Mononuclear cell (primary cell): ENCODE data around the gene CDH13. TPM values are rescaled to one million over a fixed set of nuclear protein-coding genes. Genes with fewer than 3 reads are reported as not detected.

ENCODE experiments used
- H3K27me3 ChIP-seq: 2 replicates; pipeline ENCODE4 v1.6.0; 2011; ENCODE audit warnings: low read length, control low read depth; ENCODE audit not compliant: insufficient read depth
- H3K4me1 ChIP-seq: 2 replicates; pipeline ENCODE4 v1.5.1; 2011; ENCODE audit warnings: mild to moderate bottlenecking, low read length, control low read depth; ENCODE audit not compliant: insufficient read depth
- H3K4me3 ChIP-seq: 2 replicates; pipeline ENCODE4 v1.5.1; 2011; ENCODE audit warnings: mild to moderate bottlenecking, low read length, moderate library complexity
- H3K9me3 ChIP-seq: 2 replicates; pipeline ENCODE4 v1.5.1; 2011; ENCODE audit warnings: low read depth, mild to moderate bottlenecking, control low read depth, low read length
- total RNA-seq: library from RNA; depleted of rRNA; stranded (reverse); fragments of >200 nt; gene quantifications from one replicate; pipeline ENCODE4 v1.2.3, GENCODE V29; 2012

The CDH13 gene
- total RNA-seq, 1 donor = 0.10 TPM

DNA sequence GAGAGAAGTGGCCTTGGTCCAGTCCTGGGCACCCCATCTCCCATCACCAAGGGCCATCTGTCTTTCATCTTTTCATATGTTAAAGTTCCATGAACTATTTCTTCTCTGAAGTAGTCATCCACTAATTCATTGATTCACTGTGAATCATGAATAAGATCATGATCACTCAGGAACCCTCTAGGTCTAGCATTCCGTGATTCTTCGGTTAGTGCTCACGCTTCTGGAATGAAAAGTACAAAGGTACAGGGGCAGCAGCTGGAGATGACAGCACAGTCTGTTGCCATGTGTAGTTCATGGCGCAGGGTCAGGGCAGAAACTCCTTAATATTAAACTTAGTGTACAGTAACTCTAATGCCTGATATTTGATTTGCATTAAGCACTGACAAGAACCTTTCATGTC, 127.1 kb downstream of the CDH13 start:
- Histone ChIP-seq H3K9me3 (no peaks in the 10 kb centered on the region), H3K27me3 (no peaks in the 10 kb centered on the region), H3K4me1 (no peaks in the 10 kb centered on the region), H3K4me3 (no peak overlapping the region)

DNA sequence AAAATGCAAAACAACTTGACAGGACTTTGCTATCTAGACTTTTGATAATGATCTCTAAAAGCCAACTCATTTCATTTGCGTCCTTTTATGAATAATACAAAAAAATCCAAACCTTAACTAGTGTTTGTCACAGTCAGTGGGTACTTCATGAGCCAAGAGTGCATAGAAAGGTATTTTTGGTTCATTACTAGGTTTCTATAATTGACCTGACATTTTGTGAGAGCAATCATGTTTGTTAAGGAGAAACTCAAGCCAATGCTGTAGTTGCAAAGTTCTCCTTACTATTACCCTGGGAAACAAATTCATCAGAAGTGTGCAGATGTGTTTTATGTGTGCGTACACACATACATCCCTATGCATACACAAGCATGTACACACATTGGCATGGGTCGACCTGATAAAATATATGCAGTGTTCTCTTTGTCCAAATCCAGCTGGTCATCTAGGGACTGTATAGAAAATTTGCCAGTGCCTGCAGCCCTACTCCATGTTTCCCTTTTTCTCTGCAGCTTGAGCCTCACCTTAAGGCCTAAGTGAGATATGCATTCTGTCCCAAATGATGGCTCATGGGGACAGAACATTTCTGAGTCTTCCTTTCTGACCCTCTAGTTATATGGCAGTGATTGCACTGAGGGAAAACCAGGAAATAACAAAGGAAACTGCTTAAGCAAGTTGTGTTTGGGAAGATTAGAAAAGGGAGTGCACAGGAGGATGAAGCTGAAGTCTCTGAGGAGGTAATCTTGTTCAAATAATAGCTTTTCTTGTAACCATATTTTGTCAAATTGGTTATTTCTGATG, 128.1 kb downstream of the CDH13 start:
- Histone ChIP-seq H3K9me3 (no peaks in the 10 kb centered on the region), H3K4me1 (no peaks in the 10 kb centered on the region), H3K4me3 (no peak overlapping the region), H3K27me3 (no peaks in the 10 kb centered on the region)

DNA sequence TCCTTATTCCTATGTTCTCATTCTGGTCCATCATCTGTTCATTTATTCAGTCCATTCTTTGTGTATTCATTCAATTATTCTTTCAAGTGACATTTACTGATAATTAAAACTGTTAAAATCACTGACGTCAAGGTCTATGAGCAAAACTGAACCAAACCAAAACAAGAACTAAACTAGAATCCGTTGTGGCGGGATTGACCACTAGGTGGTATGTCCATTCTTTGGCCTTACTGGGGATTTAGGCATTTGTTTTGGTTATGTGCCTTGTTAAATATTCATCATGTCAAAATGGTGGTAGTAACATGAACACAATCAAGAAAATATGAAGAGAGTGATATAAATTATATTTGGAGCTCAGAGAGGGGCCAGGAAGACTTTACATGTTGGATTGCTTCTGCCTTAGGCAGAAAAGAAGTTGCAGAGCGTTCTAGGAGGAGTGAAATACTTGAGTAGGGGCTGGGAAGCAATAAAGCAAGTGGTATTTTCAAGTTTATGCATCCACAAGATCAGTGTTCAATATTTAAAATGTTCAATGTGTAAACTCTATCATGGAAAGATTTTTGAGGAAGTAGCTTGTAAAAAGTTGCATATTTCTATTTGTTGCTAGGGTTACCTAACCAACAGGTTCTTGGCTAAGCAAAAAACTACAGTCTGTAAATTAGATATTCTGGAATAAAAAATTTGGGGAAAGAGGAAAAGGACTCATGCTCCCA, 129.0 kb downstream of the CDH13 start:
- Histone ChIP-seq H3K4me1 (no peaks in the 10 kb centered on the region), H3K9me3 (no peaks in the 10 kb centered on the region), H3K27me3 (no peaks in the 10 kb centered on the region), H3K4me3 (no peak overlapping the region)

DNA sequence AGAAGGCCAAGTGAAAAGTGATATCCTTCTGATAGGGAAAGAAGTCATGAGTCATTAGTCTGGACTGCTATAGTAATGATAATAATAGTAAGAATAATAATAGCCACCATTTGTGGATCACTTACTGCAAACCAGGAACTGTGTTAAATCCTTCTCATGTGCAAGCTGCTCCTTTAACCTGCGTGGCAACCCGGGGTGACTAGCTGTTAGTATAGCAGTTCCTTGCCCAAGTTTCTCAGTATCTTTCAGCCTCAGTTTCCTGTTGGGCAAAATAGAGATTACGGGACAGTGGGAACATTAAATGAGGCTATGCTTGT, 129.5 kb downstream of the CDH13 start:
- no peaks in the 10 kb centered on the region for H3K9me3 ChIP-seq
- no peaks in the 10 kb centered on the region for H3K27me3 ChIP-seq
- H3K4me1 ChIP-seq = no peaks in the 10 kb centered on the region
- H3K4me3 ChIP-seq = no peak overlapping the region

DNA sequence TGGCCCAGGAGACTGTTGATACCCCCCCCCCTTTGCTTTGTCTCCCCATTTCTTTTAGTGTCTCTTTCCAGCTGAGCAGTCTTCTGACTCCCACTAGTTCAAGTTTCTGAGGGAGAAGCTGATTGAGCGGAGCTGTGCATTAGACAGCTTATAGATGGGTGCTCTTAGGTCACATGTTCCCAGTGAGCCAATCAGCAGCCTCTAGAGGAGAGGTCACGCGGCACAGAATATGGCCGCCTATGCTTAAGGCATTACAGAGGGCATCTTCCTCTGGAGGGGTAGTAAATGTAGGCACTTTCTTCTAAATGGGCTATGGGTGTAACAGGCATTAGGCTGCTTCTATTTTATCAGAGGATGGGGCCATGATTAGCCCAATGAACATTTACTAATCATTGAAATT, 131.6 kb downstream of the CDH13 start:
- H3K4me3 ChIP-seq = no peak overlapping the region
- no peaks in the 10 kb centered on the region for H3K4me1 ChIP-seq

DNA sequence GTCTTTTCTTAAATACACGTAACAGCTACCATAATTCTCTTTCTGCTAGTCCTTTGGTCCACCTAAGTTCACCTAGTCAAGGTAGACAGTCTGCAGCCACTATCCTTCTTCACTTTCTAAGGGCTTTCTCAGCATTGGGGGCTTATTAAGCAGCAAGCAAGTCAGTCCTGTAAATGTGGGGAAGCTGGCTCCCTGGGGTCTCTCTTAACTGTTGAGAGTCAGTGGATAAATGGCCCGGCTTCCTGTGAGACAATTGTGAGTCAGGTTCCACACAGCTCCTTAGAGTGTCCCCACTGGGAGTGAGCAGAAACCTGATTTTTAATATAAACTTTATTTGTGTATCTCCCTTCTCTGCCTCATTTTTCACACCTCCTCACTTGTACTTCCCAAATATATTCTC, 132.1 kb downstream of the CDH13 start:
- Histone ChIP-seq H3K4me1 (no peaks in the 10 kb centered on the region), H3K4me3 (no peak overlapping the region), H3K9me3 (no peaks in the 10 kb centered on the region), H3K27me3 (no peaks in the 10 kb centered on the region)

More for the DNA sequence above, 131.6 kb downstream of the CDH13 start:
- H3K9me3 ChIP-seq = no peaks in the 10 kb centered on the region
- H3K27me3 ChIP-seq = no peaks in the 10 kb centered on the region

DNA sequence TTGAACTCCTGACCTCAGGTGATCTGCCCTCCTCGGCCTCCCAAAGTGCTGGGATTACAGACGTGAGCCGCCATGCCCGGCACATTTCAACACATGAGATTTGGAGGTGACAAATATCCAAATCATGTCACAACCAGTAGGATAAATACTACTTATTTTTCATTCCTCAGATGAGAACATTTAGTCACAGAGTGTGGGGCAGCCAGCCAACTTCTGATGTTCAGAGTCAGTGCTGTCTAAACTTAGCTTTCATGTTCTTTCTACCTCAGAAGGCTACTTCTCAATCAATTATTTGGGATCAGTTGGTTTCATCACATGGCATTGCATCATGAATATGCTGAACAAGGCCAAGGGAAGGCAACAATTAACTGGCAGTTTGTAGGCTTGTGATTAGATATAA, 134.5 kb downstream of the CDH13 start:
- no peaks in the 10 kb centered on the region for H3K4me1 ChIP-seq
- H3K27me3 ChIP-seq = no peaks in the 10 kb centered on the region
- no peak overlapping the region for H3K4me3 ChIP-seq
- H3K9me3 ChIP-seq = no peaks in the 10 kb centered on the region

DNA sequence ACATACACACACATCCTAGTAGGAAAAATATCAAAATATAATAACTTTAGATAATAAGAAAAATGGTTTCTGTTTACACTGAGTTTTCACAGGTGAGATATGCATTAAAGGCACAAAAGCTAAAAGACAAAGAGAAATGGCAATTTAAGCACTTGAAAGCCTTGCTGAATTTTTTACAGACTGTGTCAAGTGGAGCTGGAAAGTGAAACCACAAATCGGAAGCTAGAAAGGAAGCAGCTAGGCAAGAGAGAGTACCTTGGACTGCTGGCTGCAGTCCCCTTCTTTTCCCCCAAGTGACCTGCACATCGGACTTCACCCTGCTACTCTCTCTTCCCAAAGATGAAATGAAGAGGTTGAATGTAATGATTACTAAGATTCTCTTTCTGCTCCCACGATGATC, 135.1 kb downstream of the CDH13 start:
- no peaks in the 10 kb centered on the region for H3K27me3 ChIP-seq
- H3K9me3 ChIP-seq = no peaks in the 10 kb centered on the region
- H3K4me1 ChIP-seq = no peaks in the 10 kb centered on the region
- no peak overlapping the region for H3K4me3 ChIP-seq

DNA sequence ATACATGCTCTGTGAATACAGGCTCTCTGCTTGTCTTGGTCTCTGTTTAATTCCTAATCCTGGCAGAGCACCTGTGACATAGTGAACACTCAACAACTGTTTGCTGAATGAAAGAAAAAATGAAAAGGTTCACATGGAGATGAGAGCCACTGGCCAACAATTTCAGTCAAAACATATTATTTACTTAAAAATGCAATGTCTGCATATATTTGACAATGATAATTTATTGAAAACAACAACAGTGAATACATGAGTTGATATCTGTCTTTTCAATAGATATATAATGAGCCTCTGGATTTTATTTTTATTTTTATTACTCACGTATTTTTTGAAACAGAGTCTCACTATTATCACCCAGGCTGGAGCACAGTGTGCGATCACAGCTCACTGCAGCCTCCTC, 136.6 kb downstream of the CDH13 start:
- H3K4me3 ChIP-seq = no peak overlapping the region
- no peaks in the 10 kb centered on the region for H3K9me3 ChIP-seq
- H3K27me3 ChIP-seq = peaks cover 4% of the 10 kb centered on the region
- H3K4me1 ChIP-seq = no peaks in the 10 kb centered on the region

DNA sequence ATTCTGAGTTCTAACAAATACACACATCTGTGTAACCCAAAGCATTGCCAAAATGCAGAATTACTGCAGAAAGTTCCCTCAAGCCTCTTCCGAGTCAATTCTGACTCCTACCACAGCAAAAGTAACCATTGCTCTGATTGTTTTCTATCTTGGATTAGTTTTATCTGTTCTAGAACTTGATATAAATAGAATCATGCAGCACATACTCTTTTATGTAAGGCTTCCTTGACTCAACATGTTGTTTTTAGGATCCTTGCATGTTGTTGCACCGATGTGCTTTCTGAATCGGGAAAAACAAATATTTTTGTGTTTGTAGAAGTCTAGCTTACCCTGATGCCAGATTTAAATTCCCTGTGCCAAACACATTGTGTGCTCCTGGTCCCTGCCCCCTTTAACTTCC, 140.4 kb downstream of the CDH13 start:
- H3K27me3 ChIP-seq = peaks cover 6% of the 10 kb centered on the region
- H3K4me3 ChIP-seq = no peak overlapping the region
- no peaks in the 10 kb centered on the region for H3K9me3 ChIP-seq
- H3K4me1 ChIP-seq = no peaks in the 10 kb centered on the region

DNA sequence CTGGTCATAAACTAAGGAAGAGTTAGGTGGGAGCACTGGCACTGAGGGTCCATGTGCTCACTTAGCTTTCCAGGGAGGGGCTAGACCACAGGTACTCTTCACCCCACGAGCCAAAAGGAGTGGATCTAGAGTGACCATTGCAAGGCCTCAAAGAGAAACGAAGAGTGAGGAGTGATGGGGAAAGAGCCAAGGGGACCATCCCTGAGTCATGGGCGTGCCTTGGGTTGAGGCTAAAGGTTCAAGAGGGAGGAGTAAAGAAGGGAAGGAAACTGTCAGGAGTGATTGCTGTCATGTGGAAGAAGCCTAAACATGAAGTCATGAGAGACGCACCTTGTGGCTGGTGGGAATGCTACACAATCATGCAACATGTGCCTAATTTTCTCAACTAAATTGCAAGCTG, 141.0 kb downstream of the CDH13 start:
- no peaks in the 10 kb centered on the region for H3K9me3 ChIP-seq
- H3K4me3 ChIP-seq = no peak overlapping the region
- peaks cover 6% of the 10 kb centered on the region for H3K27me3 ChIP-seq
- peaks cover 4% of the 10 kb centered on the region for H3K4me1 ChIP-seq

DNA sequence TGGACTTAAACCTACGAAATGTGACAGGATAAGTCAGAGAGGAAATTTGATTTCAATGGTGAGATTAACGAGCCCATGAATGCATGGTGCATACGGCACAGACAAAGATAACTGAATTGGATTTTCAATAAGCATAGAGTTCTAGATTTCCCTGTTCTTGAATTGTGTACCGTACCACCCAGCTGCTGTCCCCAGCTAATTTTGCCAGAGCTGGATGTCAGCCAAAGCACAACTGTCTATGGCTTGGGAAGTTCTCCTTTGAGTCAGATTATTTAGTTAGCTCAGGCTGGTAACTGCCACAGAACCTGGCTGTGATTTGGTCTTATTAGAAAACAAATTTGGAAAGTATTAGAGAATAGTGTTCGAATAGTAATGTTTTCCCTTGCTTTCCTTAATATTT, 143.1 kb downstream of the CDH13 start:
- peaks cover 6% of the 10 kb centered on the region for H3K27me3 ChIP-seq
- no peak overlapping the region for H3K4me3 ChIP-seq
- H3K4me1 ChIP-seq = peaks cover 8% of the 10 kb centered on the region
- H3K9me3 ChIP-seq = no peaks in the 10 kb centered on the region

DNA sequence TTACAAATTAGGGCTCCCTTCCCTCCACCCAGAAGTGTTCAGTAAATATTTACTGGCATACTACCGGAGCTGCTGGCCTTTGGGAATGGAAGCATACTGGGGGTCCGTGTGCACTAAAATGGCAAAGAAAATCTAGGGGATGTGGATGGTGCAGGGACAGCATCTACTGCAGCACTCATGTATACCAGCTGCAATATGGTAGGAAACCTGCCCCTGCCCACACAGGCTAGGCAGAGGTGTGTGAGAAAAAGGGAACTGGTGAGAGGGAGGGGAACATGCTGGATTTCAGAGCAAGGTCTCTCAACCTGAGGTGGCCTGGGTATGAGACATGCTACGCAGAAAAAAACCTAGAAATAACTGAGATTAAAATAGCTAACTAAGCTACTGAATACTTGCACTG, 145.4 kb downstream of the CDH13 start:
- Histone ChIP-seq H3K4me1 (peaks cover 25% of the 10 kb centered on the region), H3K9me3 (no peaks in the 10 kb centered on the region), H3K4me3 (no peak overlapping the region), H3K27me3 (peaks cover 5% of the 10 kb centered on the region)

DNA sequence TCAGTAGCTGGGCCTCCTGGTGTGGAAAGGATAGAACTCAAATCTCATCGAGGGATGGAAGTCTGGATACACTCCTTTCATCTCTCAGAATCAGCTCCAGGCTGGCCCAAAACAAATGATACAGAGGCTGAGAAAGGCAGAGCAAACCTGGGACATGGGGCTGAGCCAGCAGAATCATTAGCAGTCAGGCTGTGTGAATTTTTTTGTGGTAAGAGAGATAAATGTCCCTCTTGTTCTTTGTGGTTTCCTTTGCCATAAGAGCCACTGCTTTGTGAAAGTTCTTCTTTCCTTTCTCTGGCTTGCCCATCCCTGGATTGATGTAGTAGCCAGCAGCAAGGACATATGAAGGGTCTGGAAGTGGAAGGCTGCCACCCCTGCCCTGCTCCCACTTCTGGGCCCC, 146.2 kb downstream of the CDH13 start:
- no peaks in the 10 kb centered on the region for H3K9me3 ChIP-seq
- H3K27me3 ChIP-seq = peaks cover 3% of the 10 kb centered on the region
- peaks cover 25% of the 10 kb centered on the region for H3K4me1 ChIP-seq
- no peak overlapping the region for H3K4me3 ChIP-seq

DNA sequence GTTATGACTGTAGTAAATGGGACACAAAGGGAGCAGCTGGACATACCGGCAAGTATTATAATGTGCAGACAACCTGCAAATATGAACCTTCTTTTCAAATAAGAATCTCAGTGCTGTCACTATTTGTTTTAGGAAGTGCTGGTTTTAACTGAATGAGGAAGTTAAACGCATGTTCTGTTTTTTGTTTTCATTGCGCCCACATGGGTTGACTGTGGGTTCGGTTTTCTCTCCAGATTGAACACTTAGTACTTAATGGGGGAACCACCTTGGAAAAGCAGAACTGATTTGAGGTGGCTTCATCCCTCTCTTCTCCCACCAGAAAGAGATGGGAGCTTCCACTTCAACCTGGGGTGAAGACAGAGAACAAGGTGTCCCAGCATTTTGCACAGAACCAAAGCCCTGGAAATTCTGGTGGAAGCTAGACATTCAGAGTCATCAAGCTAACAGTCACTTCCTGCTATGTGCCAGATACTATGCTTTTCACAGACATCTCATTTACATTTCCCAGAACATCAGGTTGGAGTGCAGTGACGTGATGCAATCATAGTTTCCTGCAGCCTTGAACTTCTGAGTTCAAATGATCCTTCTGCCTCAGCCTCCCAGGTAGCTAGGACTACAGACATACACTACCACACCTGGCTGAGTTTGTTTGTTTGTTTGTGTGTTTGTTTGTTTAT, 149.8 kb downstream of the CDH13 start:
- Histone ChIP-seq H3K9me3 (no peaks in the 10 kb centered on the region), H3K4me1 (peaks cover 25% of the 10 kb centered on the region), H3K27me3 (peaks cover 3% of the 10 kb centered on the region), H3K4me3 (no peak overlapping the region)
